Measurements from ENCODE around the gene MAD2L2. TPM values are rescaled to one million over a fixed set of nuclear protein-coding genes. Genes with fewer than 3 reads are reported as not detected.

MAD2L2 gene
- total and polyA plus RNA-seq, 9 of the 15 experiments (the other 6 are each of a cell fraction or from before 2014, with no cell fraction given): 12.4 to 286 (median 143) TPM

DNA sequence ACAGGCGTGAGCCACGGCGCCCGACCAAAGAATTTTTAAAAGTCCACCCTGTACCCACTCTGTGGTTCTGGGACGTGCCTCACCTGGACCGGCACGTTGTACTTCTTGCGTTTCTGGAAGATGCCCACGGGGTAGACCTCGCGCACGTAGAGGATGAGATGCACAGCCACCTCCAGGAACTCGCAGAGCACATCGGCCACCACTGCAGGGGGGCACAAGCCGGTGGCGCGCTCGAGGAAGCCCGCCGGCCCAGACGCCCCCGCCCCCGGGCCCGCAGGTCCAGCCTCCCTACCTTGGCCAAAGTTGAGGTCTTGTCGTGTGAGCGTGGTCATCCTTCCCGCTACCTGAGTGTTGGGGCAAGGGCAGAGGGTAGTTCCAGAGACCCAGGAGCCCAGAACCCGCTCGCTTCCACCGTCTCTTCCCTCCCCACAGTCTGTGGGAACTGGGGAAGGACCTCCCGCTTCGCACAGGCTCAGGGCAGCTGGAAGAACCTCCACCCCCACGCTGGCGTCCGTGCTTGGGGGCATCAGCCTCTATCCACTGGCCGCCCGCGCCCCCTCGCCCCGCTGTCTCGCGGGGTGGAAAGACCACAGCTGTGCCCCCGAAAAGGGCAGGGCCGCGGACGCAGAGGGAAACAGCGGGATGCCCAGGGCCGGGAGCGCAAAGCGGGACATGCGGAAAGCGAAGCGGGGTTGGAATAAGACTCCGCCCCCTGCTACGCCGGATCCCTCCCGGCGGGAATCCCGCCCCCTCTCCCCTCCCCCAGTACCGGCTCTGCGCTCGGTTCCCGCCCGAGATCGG lies 478 bp downstream of the MAD2L2 start (continued):
- TF ChIP-seq, protein P1, sequence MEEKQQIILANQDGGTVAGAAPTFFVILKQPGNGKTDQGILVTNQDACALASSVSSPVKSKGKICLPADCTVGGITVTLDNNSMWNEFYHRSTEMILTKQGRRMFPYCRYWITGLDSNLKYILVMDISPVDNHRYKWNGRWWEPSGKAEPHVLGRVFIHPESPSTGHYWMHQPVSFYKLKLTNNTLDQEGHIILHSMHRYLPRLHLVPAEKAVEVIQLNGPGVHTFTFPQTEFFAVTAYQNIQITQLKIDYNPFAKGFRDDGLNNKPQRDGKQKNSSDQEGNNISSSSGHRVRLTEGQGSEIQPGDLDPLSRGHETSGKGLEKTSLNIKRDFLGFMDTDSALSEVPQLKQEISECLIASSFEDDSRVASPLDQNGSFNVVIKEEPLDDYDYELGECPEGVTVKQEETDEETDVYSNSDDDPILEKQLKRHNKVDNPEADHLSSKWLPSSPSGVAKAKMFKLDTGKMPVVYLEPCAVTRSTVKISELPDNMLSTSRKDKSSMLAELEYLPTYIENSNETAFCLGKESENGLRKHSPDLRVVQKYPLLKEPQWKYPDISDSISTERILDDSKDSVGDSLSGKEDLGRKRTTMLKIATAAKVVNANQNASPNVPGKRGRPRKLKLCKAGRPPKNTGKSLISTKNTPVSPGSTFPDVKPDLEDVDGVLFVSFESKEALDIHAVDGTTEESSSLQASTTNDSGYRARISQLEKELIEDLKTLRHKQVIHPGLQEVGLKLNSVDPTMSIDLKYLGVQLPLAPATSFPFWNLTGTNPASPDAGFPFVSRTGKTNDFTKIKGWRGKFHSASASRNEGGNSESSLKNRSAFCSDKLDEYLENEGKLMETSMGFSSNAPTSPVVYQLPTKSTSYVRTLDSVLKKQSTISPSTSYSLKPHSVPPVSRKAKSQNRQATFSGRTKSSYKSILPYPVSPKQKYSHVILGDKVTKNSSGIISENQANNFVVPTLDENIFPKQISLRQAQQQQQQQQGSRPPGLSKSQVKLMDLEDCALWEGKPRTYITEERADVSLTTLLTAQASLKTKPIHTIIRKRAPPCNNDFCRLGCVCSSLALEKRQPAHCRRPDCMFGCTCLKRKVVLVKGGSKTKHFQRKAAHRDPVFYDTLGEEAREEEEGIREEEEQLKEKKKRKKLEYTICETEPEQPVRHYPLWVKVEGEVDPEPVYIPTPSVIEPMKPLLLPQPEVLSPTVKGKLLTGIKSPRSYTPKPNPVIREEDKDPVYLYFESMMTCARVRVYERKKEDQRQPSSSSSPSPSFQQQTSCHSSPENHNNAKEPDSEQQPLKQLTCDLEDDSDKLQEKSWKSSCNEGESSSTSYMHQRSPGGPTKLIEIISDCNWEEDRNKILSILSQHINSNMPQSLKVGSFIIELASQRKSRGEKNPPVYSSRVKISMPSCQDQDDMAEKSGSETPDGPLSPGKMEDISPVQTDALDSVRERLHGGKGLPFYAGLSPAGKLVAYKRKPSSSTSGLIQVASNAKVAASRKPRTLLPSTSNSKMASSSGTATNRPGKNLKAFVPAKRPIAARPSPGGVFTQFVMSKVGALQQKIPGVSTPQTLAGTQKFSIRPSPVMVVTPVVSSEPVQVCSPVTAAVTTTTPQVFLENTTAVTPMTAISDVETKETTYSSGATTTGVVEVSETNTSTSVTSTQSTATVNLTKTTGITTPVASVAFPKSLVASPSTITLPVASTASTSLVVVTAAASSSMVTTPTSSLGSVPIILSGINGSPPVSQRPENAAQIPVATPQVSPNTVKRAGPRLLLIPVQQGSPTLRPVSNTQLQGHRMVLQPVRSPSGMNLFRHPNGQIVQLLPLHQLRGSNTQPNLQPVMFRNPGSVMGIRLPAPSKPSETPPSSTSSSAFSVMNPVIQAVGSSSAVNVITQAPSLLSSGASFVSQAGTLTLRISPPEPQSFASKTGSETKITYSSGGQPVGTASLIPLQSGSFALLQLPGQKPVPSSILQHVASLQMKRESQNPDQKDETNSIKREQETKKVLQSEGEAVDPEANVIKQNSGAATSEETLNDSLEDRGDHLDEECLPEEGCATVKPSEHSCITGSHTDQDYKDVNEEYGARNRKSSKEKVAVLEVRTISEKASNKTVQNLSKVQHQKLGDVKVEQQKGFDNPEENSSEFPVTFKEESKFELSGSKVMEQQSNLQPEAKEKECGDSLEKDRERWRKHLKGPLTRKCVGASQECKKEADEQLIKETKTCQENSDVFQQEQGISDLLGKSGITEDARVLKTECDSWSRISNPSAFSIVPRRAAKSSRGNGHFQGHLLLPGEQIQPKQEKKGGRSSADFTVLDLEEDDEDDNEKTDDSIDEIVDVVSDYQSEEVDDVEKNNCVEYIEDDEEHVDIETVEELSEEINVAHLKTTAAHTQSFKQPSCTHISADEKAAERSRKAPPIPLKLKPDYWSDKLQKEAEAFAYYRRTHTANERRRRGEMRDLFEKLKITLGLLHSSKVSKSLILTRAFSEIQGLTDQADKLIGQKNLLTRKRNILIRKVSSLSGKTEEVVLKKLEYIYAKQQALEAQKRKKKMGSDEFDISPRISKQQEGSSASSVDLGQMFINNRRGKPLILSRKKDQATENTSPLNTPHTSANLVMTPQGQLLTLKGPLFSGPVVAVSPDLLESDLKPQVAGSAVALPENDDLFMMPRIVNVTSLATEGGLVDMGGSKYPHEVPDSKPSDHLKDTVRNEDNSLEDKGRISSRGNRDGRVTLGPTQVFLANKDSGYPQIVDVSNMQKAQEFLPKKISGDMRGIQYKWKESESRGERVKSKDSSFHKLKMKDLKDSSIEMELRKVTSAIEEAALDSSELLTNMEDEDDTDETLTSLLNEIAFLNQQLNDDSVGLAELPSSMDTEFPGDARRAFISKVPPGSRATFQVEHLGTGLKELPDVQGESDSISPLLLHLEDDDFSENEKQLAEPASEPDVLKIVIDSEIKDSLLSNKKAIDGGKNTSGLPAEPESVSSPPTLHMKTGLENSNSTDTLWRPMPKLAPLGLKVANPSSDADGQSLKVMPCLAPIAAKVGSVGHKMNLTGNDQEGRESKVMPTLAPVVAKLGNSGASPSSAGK (IDR thresholded peaks at IDR 0.05): no peak
- TF ChIP-seq, protein P2, sequence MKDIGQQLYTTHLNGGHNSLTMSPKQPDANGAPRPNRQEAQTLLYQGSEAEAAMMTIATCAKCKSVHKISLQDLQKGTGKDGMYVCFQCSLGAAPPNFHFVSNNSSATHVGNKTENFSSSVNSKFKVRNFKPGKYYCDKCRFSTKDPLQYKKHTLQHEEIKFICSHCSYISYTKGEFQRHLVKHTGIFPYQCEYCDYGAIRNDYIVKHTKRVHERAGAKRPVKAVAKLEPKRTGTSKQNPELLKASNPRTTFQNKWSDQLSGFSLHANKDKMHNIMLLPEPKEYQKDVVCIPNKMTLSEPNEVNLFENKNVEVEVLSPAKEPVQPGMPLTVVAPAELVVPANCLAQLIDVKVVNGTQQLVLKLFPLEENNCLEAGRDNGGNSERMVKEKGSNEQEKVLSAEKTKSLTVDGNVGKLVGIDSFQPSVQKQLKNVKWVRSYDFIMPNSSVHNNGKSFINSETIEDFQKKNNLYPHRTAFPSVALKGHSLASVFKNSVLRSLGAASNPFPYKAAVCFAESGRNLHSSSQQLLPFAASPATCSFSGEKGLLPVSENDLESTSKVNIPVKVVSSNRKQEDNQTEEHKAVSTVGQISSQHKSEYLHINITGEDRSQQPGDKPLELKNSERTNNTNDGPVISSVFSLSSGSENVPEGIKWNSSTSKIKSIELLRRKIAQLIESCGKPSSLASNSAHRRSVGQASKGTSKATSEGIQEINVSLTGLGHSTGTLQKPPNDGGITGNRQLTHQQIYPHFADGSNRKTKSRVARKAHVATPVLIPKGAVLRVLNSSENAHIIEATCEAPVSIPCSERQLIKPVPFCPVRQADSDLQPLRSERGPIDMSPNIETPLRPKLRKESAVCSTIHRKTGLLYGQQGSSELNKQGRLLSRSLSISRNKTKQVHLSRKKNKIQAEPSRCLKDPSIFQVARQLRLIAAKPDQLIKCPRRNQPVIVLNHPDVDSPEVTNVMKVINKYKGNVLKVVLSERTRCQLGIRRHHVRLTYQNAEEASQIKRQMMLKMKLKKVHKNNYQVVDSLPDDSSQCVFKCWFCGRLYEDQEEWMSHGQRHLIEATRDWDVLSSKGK (CRISPR knock-in tag; IDR thresholded peaks at IDR 0.05): no peak
- TF ChIP-seq SFPQ (IDR thresholded peaks at IDR 0.05; ENCODE audit: low read depth, low read length) (no peak), PHTF2 (CRISPR knock-in tag; IDR thresholded peaks at IDR 0.05) (no peak), LEF1 (IDR thresholded peaks at IDR 0.05) (no peak), KDM4B (IDR thresholded peaks at IDR 0.05; ENCODE audit: borderline replicate concordance in 2 of 2, low read depth in 1 of 2) (0 out of 4 replicates have a peak, but pooled peaks of 1 of the 2 experiments have one; percentile 25), PCBP1 (IDR thresholded peaks at IDR 0.05; ENCODE audit: low read depth, low read length, poor library complexity, severe bottlenecking) (no peak), PHF8 (IDR thresholded peaks at IDR 0.05; ENCODE audit: borderline replicate concordance, low read length) (peak; percentile 76; the same call in 1 of the 2 replicates), HLTF (IDR thresholded peaks at IDR 0.05) (0 out of 2 replicates have a peak, but pooled peaks have one; percentile 35)
